HCT116 (cell line): ENCODE data around the gene CACNA1S. TPM values are rescaled to one million over a fixed set of nuclear protein-coding genes. Genes with fewer than 3 reads are reported as not detected.

ENCODE experiments used
- ATAC-seq: fragments of 200-7000 bp; cut with Tn5 transposase; 2 replicates; pipeline ENCODE4 v1.9.1; 2020; ENCODE audit warnings: mild to moderate bottlenecking, moderate library complexity
- BruUV-seq: library from RNA; stranded (reverse); fragments of 400-500 nt; replicated peaks from 2 replicates; lab custom pipeline; 2021; lab: Mats Ljungman, UMichigan
- CTCF ChIA-PET: fragments of 300-600 bp; sonication (Branson Sonifier 250); formaldehyde crosslinking; loops from one replicate; lab custom pipeline; 2021; ENCODE audit warnings: antibody characterized with exemption; lab: Charles Lee
- POLR2A ChIA-PET: fragments of 300-600, 350-600 bp; sonication (Branson Sonifier 250); formaldehyde crosslinking; loops from one replicate; lab custom pipeline; 2021; ENCODE audit warnings: antibody characterized with exemption; lab: Charles Lee
- RAD21 ChIA-PET, 2 experiments: fragments of 300-600 bp; sonication (Branson Sonifier 250); formaldehyde crosslinking; loops; one replicate each; lab custom pipeline; 2023; ENCODE audit warnings: low total read pairs in 2 of 2; ENCODE audit not compliant: uncharacterized antibody in 2 of 2, unreplicated experiment in 2 of 2, low non-redundant PET in 1 of 2; lab: Charles Lee
- DNase-seq: peaks from one replicate; pipeline ENCODE4 v3.0.0-alpha.2; 2010; ENCODE audit warnings: low read depth, low spot score
- H2AFZ ChIP-seq: fragments of 200-600 bp; shearing (Covaris generic), sonication (generic); 2 replicates; pipeline ENCODE4 v1.6.1; 2017; ENCODE audit warnings: low read depth, mixed run types, mixed read lengths, antibody characterized with exemption, low read length; ENCODE audit not compliant: poor library complexity, severe bottlenecking
- H3K27ac ChIP-seq: 2 replicates; pipeline ENCODE4 v1.5.1; 2012; ENCODE audit warnings: low read depth, low read length
- H3K27me3 ChIP-seq: fragments of 200-600 bp; sonication (generic); 2 replicates; pipeline ENCODE4 v1.6.1; 2016; ENCODE audit warnings: mixed run types, low read length, mixed read lengths; ENCODE audit not compliant: insufficient read depth
- H3K36me3 ChIP-seq, 2 experiments: fragments of 200-500 bp in 1 of 2; fragments of 200-600 bp in 1 of 2; sonication (Bioruptor generic) in 1 of 2; sonication (generic) in 1 of 2; 2 replicates each; pipeline versions ENCODE4 v1.5.1 to v1.6.1; 2014 to 2016; ENCODE audit warnings: low read length in 2 of 2, inconsistent platforms in 1 of 2, mixed read lengths in 1 of 2, mixed run types in 1 of 2; ENCODE audit not compliant: insufficient read depth in 2 of 2, control insufficient read depth in 1 of 2
- H3K4me1 ChIP-seq, 2 experiments: fragments of 200-600 bp in 1 of 2; sonication (generic) in 1 of 2; 2 replicates each; pipeline versions ENCODE4 v1.5.1 to v1.6.1; 2012 to 2017; ENCODE audit warnings: low read length in 2 of 2, inconsistent platforms in 1 of 2, mild to moderate bottlenecking in 1 of 2, mixed read lengths in 1 of 2, mixed run types in 1 of 2, moderate library complexity in 1 of 2; ENCODE audit not compliant: insufficient read depth in 2 of 2, control insufficient read depth in 1 of 2
- H3K4me2 ChIP-seq: fragments of 200-600 bp; sonication (generic); 2 replicates; pipeline ENCODE4 v1.6.1; 2017; ENCODE audit warnings: mixed run types, low read length, mixed read lengths
- H3K4me3 ChIP-seq, 2 experiments: fragments of 200-600 bp in 1 of 2; sonication (generic) in 1 of 2; replicated peaks in 1 of 2; 2 replicates each; pipeline ENCODE4 v1.5.1; 2011 to 2016; ENCODE audit warnings: low read length in 2 of 2, control low read depth in 1 of 2, low read depth in 1 of 2, mild to moderate bottlenecking in 1 of 2, mixed read lengths in 1 of 2, mixed run types in 1 of 2
- H3K79me2 ChIP-seq: fragments of 200-600 bp; sonication (generic); 2 replicates; pipeline ENCODE4 v1.6.1; 2017; ENCODE audit warnings: mild to moderate bottlenecking, mixed run types, low read length, moderate library complexity, mixed read lengths; ENCODE audit not compliant: insufficient read depth
- H3K9ac ChIP-seq: fragments of 200-600 bp; sonication (generic); 2 replicates; pipeline ENCODE4 v1.6.1; 2016; ENCODE audit warnings: low read length, mixed read lengths
- H3K9me2 ChIP-seq: fragments of 200-600 bp; sonication (generic), shearing (Covaris generic); 2 replicates; pipeline ENCODE4 v1.6.1; 2017; ENCODE audit warnings: mixed run types, mild to moderate bottlenecking, moderate library complexity; ENCODE audit not compliant: insufficient read depth
- H3K9me3 ChIP-seq, 2 experiments: fragments of 200-500 bp in 1 of 2; fragments of 200-600 bp in 1 of 2; sonication (Bioruptor generic) in 1 of 2; sonication (generic) in 1 of 2; 2 replicates each; pipeline ENCODE4 v1.6.1; 2014 to 2017; ENCODE audit warnings: low read length in 2 of 2, mixed read lengths in 2 of 2, inconsistent platforms in 1 of 2, low read depth in 1 of 2, mild to moderate bottlenecking in 1 of 2, mixed run types in 1 of 2, moderate library complexity in 1 of 2; ENCODE audit not compliant: control insufficient read depth in 1 of 2, insufficient read depth in 1 of 2
- H4K20me1 ChIP-seq: fragments of 200-600 bp; sonication (generic), shearing (Covaris generic); 2 replicates; pipeline ENCODE4 v1.6.1; 2017; ENCODE audit warnings: mixed run types, mild to moderate bottlenecking, moderate library complexity; ENCODE audit not compliant: insufficient read depth
- CBX3 ChIP-seq: IDR thresholded peaks from 2 replicates; pipeline ENCODE4 v1.6.1; 2012; ENCODE audit warnings: low read depth
- CEBPB ChIP-seq: IDR thresholded peaks from 2 replicates; pipeline ENCODE4 v1.6.1; 2012; ENCODE audit warnings: low read depth
- CTCF ChIP-seq, 3 experiments: fragments of 200-600 bp in 1 of 3; sonication (generic) in 1 of 3; IDR thresholded peaks in 2 of 3; conservative IDR thresholded peaks in 1 of 3; 2 replicates each; pipeline ENCODE4 v1.5.1; 2012 to 2017; ENCODE audit warnings: low read depth in 2 of 3, low read length in 2 of 3, antibody characterized with exemption in 1 of 3, borderline replicate concordance in 1 of 3, control low read depth in 1 of 3, mild to moderate bottlenecking in 1 of 3, mixed read lengths in 1 of 3, mixed run types in 1 of 3, moderate library complexity in 1 of 3; ENCODE audit not compliant: insufficient read depth in 1 of 3
- EGR1 ChIP-seq: IDR thresholded peaks from 2 replicates; pipeline ENCODE4 v1.6.1; 2012; ENCODE audit warnings: low read depth
- EZH2 ChIP-seq: fragments of 200-600 bp; sonication (generic); IDR thresholded peaks from 2 replicates; pipeline ENCODE4 v1.6.1; 2017; ENCODE audit warnings: antibody characterized with exemption, mixed run types
- EZH2phosphoT487 ChIP-seq: fragments of 200-600 bp; IDR thresholded peaks from 2 replicates; pipeline ENCODE4 v1.6.1; 2018; ENCODE audit warnings: antibody characterized with exemption, borderline replicate concordance
- JUND ChIP-seq: IDR thresholded peaks from 2 replicates; pipeline ENCODE4 v1.6.1; 2012
- POLR2A ChIP-seq: IDR thresholded peaks from 2 replicates; pipeline ENCODE4 v1.7.0; 2011; ENCODE audit warnings: borderline replicate concordance; ENCODE audit not compliant: insufficient read depth, insufficient read length; ENCODE audit errors: extremely low read depth
- POLR2AphosphoS5 ChIP-seq: IDR thresholded peaks from 2 replicates; pipeline ENCODE4 v1.6.1; 2011; ENCODE audit warnings: mild to moderate bottlenecking, low read depth, low read length, moderate library complexity
- RAD21 ChIP-seq: IDR thresholded peaks from 2 replicates; pipeline ENCODE4 v1.6.1; 2012; ENCODE audit warnings: low read depth, mild to moderate bottlenecking
- SIN3A ChIP-seq: IDR thresholded peaks from 2 replicates; pipeline ENCODE4 v1.6.1; 2012; ENCODE audit warnings: low read depth
- SP1 ChIP-seq: IDR thresholded peaks from 2 replicates; pipeline ENCODE4 v1.6.1; 2012; ENCODE audit warnings: low read depth
- SRF ChIP-seq: IDR thresholded peaks from 2 replicates; pipeline ENCODE4 v1.6.1; 2012; ENCODE audit warnings: low read depth
- TCF7L2 ChIP-seq: IDR thresholded peaks from 2 replicates; pipeline ENCODE4 v1.7.0; 2011; ENCODE audit warnings: borderline replicate concordance, inconsistent platforms; ENCODE audit not compliant: insufficient read depth, insufficient read length; ENCODE audit errors: extremely low read depth
- YY1 ChIP-seq: IDR thresholded peaks from 2 replicates; pipeline ENCODE4 v1.6.1; 2011; ENCODE audit warnings: low read length, low read depth, moderate library complexity, mild to moderate bottlenecking; ENCODE audit not compliant: insufficient replicate concordance; ENCODE audit errors: extremely low read depth
- ZNF274 ChIP-seq: fragments of 200-500 bp; sonication (Bioruptor generic); IDR thresholded peaks from 2 replicates; pipeline ENCODE4 v1.6.1; 2014; ENCODE audit warnings: mild to moderate bottlenecking, low read depth, low read length, inconsistent platforms
- intact Hi-C: fragments of 100-400 bp; cut with micrococcal nuclease; formaldehyde crosslinking; loops from 2 replicates; pipeline ENCODE4 v1.10.0; 2022
- total RNA-seq: library from RNA; stranded (reverse); gene quantifications from one replicate; pipeline ENCODE4 v1.2.1, GENCODE V29; 2021; ENCODE audit not compliant: unreplicated experiment
- TF ChIP-seq, protein P1 (sequence below): IDR thresholded peaks from 2 replicates; pipeline ENCODE4 v1.6.1; 2012
- TF ChIP-seq, protein P2 (sequence below): IDR thresholded peaks from 2 replicates; pipeline ENCODE4 v1.6.1; 2012; ENCODE audit warnings: low read depth

CACNA1S gene
- total RNA-seq, 1 experiment from 2014 or later = not detected

- intact Hi-C loops = no loop called here
- Histone ChIP-seq H3K4me3 (no peak overlapping the region), H4K20me1 (no peaks in the 10 kb centered on the region), H2AFZ (no peak overlapping the region), H3K36me3 (no peaks in the 10 kb centered on the region), H3K27ac (no peak overlapping the region), H3K9me3 (no peaks in the 10 kb centered on the region), H3K79me2 (no peaks in the 10 kb centered on the region), H3K4me2 (no peak overlapping the region), H3K9ac (no peak overlapping the region), H3K27me3 (no peaks in the 10 kb centered on the region), H3K9me2 (no peaks in the 10 kb centered on the region), H3K4me1 (no peaks in the 10 kb centered on the region)
- DNase-seq = no peak
- POLR2A ChIA-PET = no interaction called here
- no TSS peak for BruUV-seq
- TF ChIP-seq RAD21 (no peak), POLR2AphosphoS5 (no peak), EZH2phosphoT487 (no peak), YY1 (no peak), EGR1 (no peak), ZNF274 (no peak), EZH2 (no peak), POLR2A (no peak), JUND (no peak), CEBPB (no peak), SRF (no peak), CTCF (IDR thresholded peaks at IDR 0.05 in 2 of 3, conservative IDR thresholded peaks at IDR 0.05 in 1 of 3; ENCODE audit: borderline replicate concordance in 1 of 3, insufficient read depth in 1 of 3, low read depth in 2 of 3, low read length in 2 of 3) (no peak), CBX3 (no peak), SIN3A (no peak), SP1 (no peak), TCF7L2 (no peak)
- TF ChIP-seq, protein P1, sequence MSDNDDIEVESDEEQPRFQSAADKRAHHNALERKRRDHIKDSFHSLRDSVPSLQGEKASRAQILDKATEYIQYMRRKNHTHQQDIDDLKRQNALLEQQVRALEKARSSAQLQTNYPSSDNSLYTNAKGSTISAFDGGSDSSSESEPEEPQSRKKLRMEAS = no peak
- TF ChIP-seq, protein P2, sequence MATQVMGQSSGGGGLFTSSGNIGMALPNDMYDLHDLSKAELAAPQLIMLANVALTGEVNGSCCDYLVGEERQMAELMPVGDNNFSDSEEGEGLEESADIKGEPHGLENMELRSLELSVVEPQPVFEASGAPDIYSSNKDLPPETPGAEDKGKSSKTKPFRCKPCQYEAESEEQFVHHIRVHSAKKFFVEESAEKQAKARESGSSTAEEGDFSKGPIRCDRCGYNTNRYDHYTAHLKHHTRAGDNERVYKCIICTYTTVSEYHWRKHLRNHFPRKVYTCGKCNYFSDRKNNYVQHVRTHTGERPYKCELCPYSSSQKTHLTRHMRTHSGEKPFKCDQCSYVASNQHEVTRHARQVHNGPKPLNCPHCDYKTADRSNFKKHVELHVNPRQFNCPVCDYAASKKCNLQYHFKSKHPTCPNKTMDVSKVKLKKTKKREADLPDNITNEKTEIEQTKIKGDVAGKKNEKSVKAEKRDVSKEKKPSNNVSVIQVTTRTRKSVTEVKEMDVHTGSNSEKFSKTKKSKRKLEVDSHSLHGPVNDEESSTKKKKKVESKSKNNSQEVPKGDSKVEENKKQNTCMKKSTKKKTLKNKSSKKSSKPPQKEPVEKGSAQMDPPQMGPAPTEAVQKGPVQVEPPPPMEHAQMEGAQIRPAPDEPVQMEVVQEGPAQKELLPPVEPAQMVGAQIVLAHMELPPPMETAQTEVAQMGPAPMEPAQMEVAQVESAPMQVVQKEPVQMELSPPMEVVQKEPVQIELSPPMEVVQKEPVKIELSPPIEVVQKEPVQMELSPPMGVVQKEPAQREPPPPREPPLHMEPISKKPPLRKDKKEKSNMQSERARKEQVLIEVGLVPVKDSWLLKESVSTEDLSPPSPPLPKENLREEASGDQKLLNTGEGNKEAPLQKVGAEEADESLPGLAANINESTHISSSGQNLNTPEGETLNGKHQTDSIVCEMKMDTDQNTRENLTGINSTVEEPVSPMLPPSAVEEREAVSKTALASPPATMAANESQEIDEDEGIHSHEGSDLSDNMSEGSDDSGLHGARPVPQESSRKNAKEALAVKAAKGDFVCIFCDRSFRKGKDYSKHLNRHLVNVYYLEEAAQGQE = no peak
- RAD21 ChIA-PET = no interaction called here
- CTCF ChIA-PET = interaction anchor here (0.6 kb wide), 1 partner anchor 443 kb away, joined by 3 read pairs; no protein-coding TSS in a partner anchor
- no peak for ATAC-seq
Observed at GRCh38 chr1:200998323-200998722, 113.9 kb downstream of the CACNA1S start.
